ENCODE data around the gene GABRE. TPM values are rescaled to one million over a fixed set of nuclear protein-coding genes. Genes with fewer than 3 reads are reported as not detected.
"Not testable (repeated sequence)": the region's sequence is repeated elsewhere in the genome, so short reads cannot be mapped to it uniquely, and the experiment has no call there.

Gene GABRE
- total and polyA plus RNA-seq, 8 donors, result 14.2 to 21.4 (median 16.7) TPM

GRCh38 chrX:151920530-151920929, 53.9 kb downstream of the GABRE start:
- no peak for TF ChIP-seq CTCF (IDR thresholded peaks at IDR 0.05)
- no peak for ATAC-seq
- DNase-seq, result no peak
- no peak overlapping the region for H3K4me3 ChIP-seq
- no peaks in the 10 kb centered on the region for H3K4me1 ChIP-seq
- intact Hi-C loops (cut with DNase I), result no loop called here
- H3K27me3 ChIP-seq, result no peaks in the 10 kb centered on the region
- no peak overlapping the region for H3K27ac ChIP-seq
- H3K36me3 ChIP-seq, result no peaks in the 10 kb centered on the region
- H3K9me3 ChIP-seq, result no peaks in the 10 kb centered on the region

GRCh38 chrX:151920101-151920500, 54.4 kb downstream of the GABRE start:
- no peak for TF ChIP-seq CTCF (IDR thresholded peaks at IDR 0.05)

GRCh38 chrX:151919610-151920009, 54.9 kb downstream of the GABRE start:
- Histone ChIP-seq H3K36me3 (no peaks in the 10 kb centered on the region), H3K4me3 (no peak overlapping the region), H3K4me1 (no peaks in the 10 kb centered on the region), H3K9me3 (no peaks in the 10 kb centered on the region), H3K27me3 (no peaks in the 10 kb centered on the region), H3K27ac (no peak overlapping the region)
- no peak for TF ChIP-seq CTCF (IDR thresholded peaks at IDR 0.05)
- intact Hi-C loops (cut with DNase I), result no loop called here
- DNase-seq (no peak), ATAC-seq (no peak)

More at GRCh38 chrX:151920101-151920500, 54.4 kb downstream of the GABRE start:
- H3K36me3 ChIP-seq, result no peaks in the 10 kb centered on the region
- ATAC-seq, result no peak
- H3K27ac ChIP-seq, result no peak overlapping the region
- no peaks in the 10 kb centered on the region for H3K27me3 ChIP-seq
- no peaks in the 10 kb centered on the region for H3K9me3 ChIP-seq
- no peak for DNase-seq
- no peaks in the 10 kb centered on the region for H3K4me1 ChIP-seq
- intact Hi-C loops (cut with DNase I), result no loop called here
- no peak overlapping the region for H3K4me3 ChIP-seq

- H3K9me3 ChIP-seq; H3K27me3 ChIP-seq; intact Hi-C loops (cut with DNase I); H3K27ac ChIP-seq; ATAC-seq; DNase-seq; H3K36me3 ChIP-seq; H3K4me1 ChIP-seq; H3K4me3 ChIP-seq: not testable (repeated sequence)
Observed at GRCh38 chrX:151918736-151919135, 55.7 kb downstream of the GABRE start.

GRCh38 chrX:151912780-151913179, 61.7 kb downstream of the GABRE start, which contains the start of gene MAGEA4:
MAGEA4 (plus strand) TSS chrX:151912889; CDS start chrX:151923665, 10,776 bp downstream.
- no peak for TF ChIP-seq CTCF (IDR thresholded peaks at IDR 0.05)
- intact Hi-C loops (cut with DNase I), result no loop called here
- ATAC-seq, result no peak
- no peaks in the 10 kb centered on the region for H3K4me1 ChIP-seq
- DNase-seq, result no peak
- H3K27me3 ChIP-seq, result no peaks in the 10 kb centered on the region
- no peak within 1 kb of the TSS for H3K4me3 ChIP-seq
- H3K9me3 ChIP-seq, result no peaks in the 10 kb centered on the region
- H3K27ac ChIP-seq, result no peak within 1 kb of the TSS
- H3K36me3 ChIP-seq, result no peaks in the 10 kb centered on the region

GRCh38 chrX:151912221-151912620, 62.3 kb downstream of the GABRE start:
- Histone ChIP-seq H3K4me3 (no peak overlapping the region), H3K27me3 (no peaks in the 10 kb centered on the region), H3K36me3 (no peaks in the 10 kb centered on the region), H3K9me3 (no peaks in the 10 kb centered on the region), H3K27ac (no peak overlapping the region), H3K4me1 (no peaks in the 10 kb centered on the region)
- no peak for TF ChIP-seq CTCF (IDR thresholded peaks at IDR 0.05)
- ATAC-seq (no peak), DNase-seq (no peak)
- intact Hi-C loops (cut with DNase I), result no loop called here
